Measurements from ENCODE around the gene TMCC1. TPM values are rescaled to one million over a fixed set of nuclear protein-coding genes. Genes with fewer than 3 reads are reported as not detected.

Gene TMCC1
- total RNA-seq, 6 experiments from 2014 or later = 21.7 to 124 (median 25.2) TPM

DNA sequence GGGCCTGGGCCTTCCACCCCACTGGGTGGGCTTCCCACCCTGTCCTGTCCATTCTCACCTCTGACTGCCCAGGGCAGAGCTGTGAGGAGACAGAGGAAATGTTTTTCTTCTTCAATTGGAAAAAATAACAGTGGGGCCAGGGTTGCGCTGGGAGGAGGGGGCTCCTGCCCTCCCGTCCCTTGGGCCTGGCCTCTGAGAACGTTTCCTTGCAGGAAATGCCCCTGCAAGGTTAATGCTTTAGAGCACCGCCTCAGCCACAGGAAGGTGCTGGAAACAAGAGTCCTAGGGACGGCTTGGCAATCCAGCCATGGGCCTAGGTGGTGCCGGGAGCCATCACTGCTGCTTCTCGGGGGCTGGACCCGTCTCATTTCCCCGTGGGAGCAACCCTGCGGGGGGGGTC, 283.2 kb downstream of the TMCC1 start:
- WGBS (ENCODE audit: insufficient coverage, low coverage, low lambda C conversion rate, missing lambda C conversion rate) = 46% methylated on average over 8 of the region's 10 CpGs
- intact Hi-C loops (cut with DNase I) = loop anchor here (10.0 kb wide), 1 partner anchor 125 kb away; no protein-coding TSS in a partner anchor
- H3K36me3 ChIP-seq = no peaks in the 10 kb centered on the region
- H3K4me1 ChIP-seq = peaks cover 0 to 10% (median 0%) of the 10 kb centered on the region in 4 donors
- ATAC-seq (no peak), DNase-seq (no peak)
- no peak overlapping the region for H3K4me3 ChIP-seq
- no peak overlapping the region for H3K27ac ChIP-seq
- no peaks in the 10 kb centered on the region for H3K27me3 ChIP-seq
- H3K9me3 ChIP-seq = no peaks in the 10 kb centered on the region
- TF ChIP-seq POLR2A (IDR thresholded peaks at IDR 0.05) (no peak), CTCF (IDR thresholded peaks at IDR 0.05) (no peak)

DNA sequence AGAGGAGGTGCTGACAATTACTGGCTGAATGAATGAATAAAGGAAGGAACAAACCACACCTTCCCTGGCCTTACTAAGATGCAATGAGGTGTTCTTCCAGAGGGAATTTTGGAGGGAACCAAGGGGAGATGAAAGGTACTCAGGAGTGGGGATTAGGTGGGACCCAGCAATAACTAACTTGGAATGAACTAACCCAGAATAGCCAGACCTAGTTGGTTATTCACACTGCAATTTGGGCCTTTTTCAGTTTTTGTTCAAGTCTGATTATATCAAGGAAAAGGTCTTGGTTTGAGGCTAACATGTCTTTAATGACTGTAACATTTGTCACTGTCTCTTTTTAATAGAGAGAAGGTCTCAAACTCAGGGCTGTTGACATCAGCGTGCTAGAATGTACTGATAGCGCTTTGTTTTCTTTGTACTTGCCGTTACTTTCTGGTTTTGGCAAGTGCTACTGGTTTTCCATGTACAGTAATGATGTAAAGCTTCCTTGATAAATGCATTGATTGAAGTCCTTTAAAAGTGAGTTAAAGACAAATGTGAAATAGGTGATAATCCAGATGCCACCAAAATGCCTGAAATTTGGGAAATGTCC, 283.8 kb downstream of the TMCC1 start:
- no peak overlapping the region for H3K27ac ChIP-seq
- TF ChIP-seq POLR2A (IDR thresholded peaks at IDR 0.05) (no peak), CTCF (IDR thresholded peaks at IDR 0.05) (no peak)
- no peaks in the 10 kb centered on the region for H3K36me3 ChIP-seq
- peak in 1 of 4 donors; percentile 5 for ATAC-seq
- no peaks in the 10 kb centered on the region for H3K27me3 ChIP-seq
- no peak for DNase-seq
- H3K4me1 ChIP-seq = peaks cover 0 to 10% (median 0%) of the 10 kb centered on the region in 4 donors
- intact Hi-C loops (cut with DNase I) = loop anchor here (10.0 kb wide), 1 partner anchor 125 kb away; no protein-coding TSS in a partner anchor
- no peak overlapping the region for H3K4me3 ChIP-seq
- no peaks in the 10 kb centered on the region for H3K9me3 ChIP-seq
- WGBS (ENCODE audit: insufficient coverage, low coverage, low lambda C conversion rate, missing lambda C conversion rate) = 27% methylated on average over 3 of the region's 3 CpGs

- Histone ChIP-seq H3K4me1 (peaks cover 0 to 10% (median 0%) of the 10 kb centered on the region in 4 donors), H3K9me3 (no peaks in the 10 kb centered on the region), H3K27ac (no peak overlapping the region), H3K27me3 (no peaks in the 10 kb centered on the region), H3K36me3 (no peaks in the 10 kb centered on the region), H3K4me3 (no peak overlapping the region)
- DNase-seq = no peak
- 76% methylated on average over 3 of the region's 4 CpGs for WGBS (ENCODE audit: insufficient coverage, low coverage, low lambda C conversion rate, missing lambda C conversion rate)
- no peak for ATAC-seq
- TF ChIP-seq POLR2A (IDR thresholded peaks at IDR 0.05) = no peak
- no peak for TF ChIP-seq CTCF (IDR thresholded peaks at IDR 0.05)
- intact Hi-C loops (cut with DNase I) = no loop called here
Measured at GRCh38 chr3:129608936-129609590, 284.4 kb downstream of the TMCC1 start.

- Histone ChIP-seq H3K9me3 (no peaks in the 10 kb centered on the region), H3K27ac (peak overlapping the region in 2 of 3 donors; percentile 66 to 85), H3K36me3 (no peaks in the 10 kb centered on the region), H3K4me3 (no peak overlapping the region), H3K27me3 (no peaks in the 10 kb centered on the region), H3K4me1 (peaks cover 0 to 10% (median 0%) of the 10 kb centered on the region in 4 donors)
- WGBS (ENCODE audit: insufficient coverage, low coverage, low lambda C conversion rate, missing lambda C conversion rate) = 53% methylated on average over 4 of the region's 17 CpGs
- ATAC-seq = peak; percentile 7 to 32 (median 28)
- TF ChIP-seq POLR2A (IDR thresholded peaks at IDR 0.05) (no peak), CTCF (IDR thresholded peaks at IDR 0.05) (peak in 2 of 4 donors; percentile 12 to 18)
- intact Hi-C loops (cut with DNase I) = no loop called here
- no peak for DNase-seq
Measured at GRCh38 chr3:129608087-129608935, 285.2 kb downstream of the TMCC1 start.

Measured in right lobe of liver (tissue), 6 donors.